Chondrocyte (in vitro differentiated cells): ENCODE measurements around the gene GMCL2. TPM values are rescaled to one million over a fixed set of nuclear protein-coding genes. Genes with fewer than 3 reads are reported as not detected.

Experiments used
- DNase-seq: peaks from one replicate; pipeline ENCODE4 v3.0.0; 2021; ENCODE audit warnings: mixed read lengths, low spot score
- H3K27ac Mint-ChIP-seq: one replicate; pipeline ENCODE4 v1.8.0; 2021; ENCODE audit warnings: mild to moderate bottlenecking, moderate library complexity, mixed read lengths; ENCODE audit not compliant: unreplicated experiment
- H3K27me3 Mint-ChIP-seq: 2 replicates; pipeline ENCODE4 v1.8.0; 2021; ENCODE audit warnings: low read depth, mixed read lengths
- H3K36me3 Mint-ChIP-seq: 2 replicates; pipeline ENCODE4 v1.8.0; 2021; ENCODE audit warnings: low read depth, mixed read lengths
- H3K4me1 Mint-ChIP-seq: 2 replicates; pipeline ENCODE4 v1.8.0; 2021; ENCODE audit warnings: low read depth, mild to moderate bottlenecking, mixed read lengths
- H3K4me3 Mint-ChIP-seq: one replicate; pipeline ENCODE4 v1.8.0; 2021; ENCODE audit warnings: mild to moderate bottlenecking, moderate library complexity, mixed read lengths; ENCODE audit not compliant: unreplicated experiment
- H3K9me3 Mint-ChIP-seq: 2 replicates; pipeline ENCODE4 v1.8.0; 2021; ENCODE audit warnings: low read depth, mixed read lengths
- long read RNA-seq: library from polyadenylated mRNA; stranded (forward); transcript quantifications from one replicate; pipeline ENCODE4 v2.0.0, GENCODE V29; 2021
- total RNA-seq: library from RNA; stranded (reverse); gene quantifications from 3 replicates; pipeline ENCODE4 v1.2.1, GENCODE V29; 2021
- TF ChIP-seq, protein P1 (sequence below): fragments of 200-600 bp; sonication (generic); IDR thresholded peaks from 2 replicates; pipeline ENCODE4 v1.5.0; 2021; ENCODE audit warnings: antibody characterized with exemption, mild to moderate bottlenecking, moderate library complexity

The GMCL2 gene
- not detected in 3 replicates for total RNA-seq
- long read RNA-seq = 0 reads

DNA sequence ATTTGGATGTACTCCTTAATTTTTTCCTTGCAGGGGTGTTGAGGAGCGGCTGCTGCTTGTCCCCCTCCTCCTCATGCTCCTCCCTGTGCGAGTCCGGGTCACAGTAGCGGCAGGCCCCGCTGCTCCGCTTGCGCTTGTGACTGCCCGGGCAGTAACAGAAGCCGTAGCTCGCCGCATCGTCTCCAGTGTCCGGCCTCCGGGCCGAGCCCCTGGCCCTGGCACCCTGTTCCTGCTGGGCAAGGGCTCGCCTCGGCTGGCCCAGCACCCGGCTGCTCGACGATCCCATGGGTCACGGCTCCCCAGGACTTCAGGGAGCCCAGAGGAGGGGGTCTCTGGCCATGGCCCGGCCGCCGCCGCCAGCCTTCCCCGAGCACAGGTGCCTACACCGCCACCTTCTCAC lies at the start of gene GMCL2:
TSS of gene GMCL2 (minus strand) at position 358 of the 400 bp plus-strand sequence. CDS start at position 286, 72 bp downstream.
- H3K36me3 Mint-ChIP-seq = no peaks in the 10 kb centered on the region
- TF ChIP-seq, protein P1, sequence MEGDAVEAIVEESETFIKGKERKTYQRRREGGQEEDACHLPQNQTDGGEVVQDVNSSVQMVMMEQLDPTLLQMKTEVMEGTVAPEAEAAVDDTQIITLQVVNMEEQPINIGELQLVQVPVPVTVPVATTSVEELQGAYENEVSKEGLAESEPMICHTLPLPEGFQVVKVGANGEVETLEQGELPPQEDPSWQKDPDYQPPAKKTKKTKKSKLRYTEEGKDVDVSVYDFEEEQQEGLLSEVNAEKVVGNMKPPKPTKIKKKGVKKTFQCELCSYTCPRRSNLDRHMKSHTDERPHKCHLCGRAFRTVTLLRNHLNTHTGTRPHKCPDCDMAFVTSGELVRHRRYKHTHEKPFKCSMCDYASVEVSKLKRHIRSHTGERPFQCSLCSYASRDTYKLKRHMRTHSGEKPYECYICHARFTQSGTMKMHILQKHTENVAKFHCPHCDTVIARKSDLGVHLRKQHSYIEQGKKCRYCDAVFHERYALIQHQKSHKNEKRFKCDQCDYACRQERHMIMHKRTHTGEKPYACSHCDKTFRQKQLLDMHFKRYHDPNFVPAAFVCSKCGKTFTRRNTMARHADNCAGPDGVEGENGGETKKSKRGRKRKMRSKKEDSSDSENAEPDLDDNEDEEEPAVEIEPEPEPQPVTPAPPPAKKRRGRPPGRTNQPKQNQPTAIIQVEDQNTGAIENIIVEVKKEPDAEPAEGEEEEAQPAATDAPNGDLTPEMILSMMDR = no peak
- no peak within 1 kb of the TSS for H3K27ac Mint-ChIP-seq
- H3K4me1 Mint-ChIP-seq = no peaks in the 10 kb centered on the region
- DNase-seq = no peak
- peaks cover 2% of the 10 kb centered on the region for H3K27me3 Mint-ChIP-seq
- no peak within 1 kb of the TSS for H3K4me3 Mint-ChIP-seq
- H3K9me3 Mint-ChIP-seq = no peaks in the 10 kb centered on the region

DNA sequence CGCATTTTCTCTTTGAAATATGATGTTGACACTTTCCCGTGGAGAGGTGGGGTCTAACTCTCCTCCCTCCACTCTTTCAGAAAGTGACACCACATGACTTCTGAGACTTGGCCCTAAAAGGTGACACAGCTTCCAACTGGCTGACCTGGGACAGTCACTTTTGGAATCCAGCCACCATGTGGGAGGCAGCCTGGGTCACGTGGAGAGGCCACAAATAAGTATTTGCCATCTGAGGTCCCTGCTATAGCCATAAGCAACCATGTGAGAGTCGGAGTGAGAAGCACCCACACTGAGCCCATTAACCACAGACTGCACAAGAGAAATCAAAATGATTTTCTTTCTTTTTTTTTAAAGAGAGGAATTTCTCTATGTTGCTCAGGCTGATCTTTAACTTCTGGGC lies 49.5 kb upstream of the GMCL2 start:
- no peak overlapping the region for H3K27ac Mint-ChIP-seq
- TF ChIP-seq, protein P1 = no peak
- H3K36me3 Mint-ChIP-seq = no peaks in the 10 kb centered on the region
- DNase-seq = peak; percentile 15
- H3K4me3 Mint-ChIP-seq = no peak overlapping the region
- no peaks in the 10 kb centered on the region for H3K9me3 Mint-ChIP-seq
- peaks cover 8% of the 10 kb centered on the region for H3K4me1 Mint-ChIP-seq
- no peaks in the 10 kb centered on the region for H3K27me3 Mint-ChIP-seq

DNA sequence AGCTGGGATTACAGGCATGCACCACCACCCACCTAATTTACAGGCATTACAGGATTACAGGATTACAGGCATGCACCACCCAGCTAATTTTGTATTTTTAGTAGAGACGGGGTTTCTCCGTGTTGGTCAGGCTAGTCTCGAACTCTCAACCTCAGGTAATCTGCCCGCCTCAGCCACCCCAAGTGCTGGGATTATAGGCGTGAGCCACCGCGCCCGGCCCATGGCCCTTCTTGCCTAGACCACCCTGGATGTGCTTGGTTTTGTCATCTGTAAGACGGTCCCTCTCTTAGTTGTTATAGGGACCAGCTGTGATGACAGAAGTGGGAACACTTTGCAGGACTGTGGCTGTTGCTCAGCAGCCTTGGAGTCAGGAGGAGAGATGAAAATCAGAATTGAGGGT lies 49.0 kb upstream of the GMCL2 start:
- Mint-ChIP-seq H3K36me3 (peaks cover 1% of the 10 kb centered on the region), H3K9me3 (no peaks in the 10 kb centered on the region), H3K27me3 (no peaks in the 10 kb centered on the region), H3K4me1 (peaks cover 13% of the 10 kb centered on the region), H3K27ac (no peak overlapping the region), H3K4me3 (no peak overlapping the region)
- DNase-seq = peak; percentile 52
- TF ChIP-seq, protein P1 = no peak

DNA sequence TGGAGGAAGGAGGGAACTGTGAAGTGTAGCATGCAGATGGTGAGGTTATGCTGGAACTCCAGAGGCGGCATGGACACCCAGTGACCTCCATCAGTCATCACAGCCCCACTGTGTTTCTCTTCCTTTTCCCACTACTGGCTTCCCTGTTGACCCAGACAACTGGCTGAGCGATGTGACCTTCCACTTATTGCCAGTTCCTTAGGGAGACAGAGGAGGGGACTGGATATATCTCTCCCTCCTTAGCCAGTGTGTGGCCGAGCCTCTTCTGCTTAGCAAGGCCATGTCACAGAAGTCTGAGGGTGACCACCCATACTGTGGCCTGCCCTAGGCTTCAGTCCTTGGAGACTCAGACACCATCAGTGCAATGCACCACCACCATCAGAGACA lies 48.4 kb upstream of the GMCL2 start:
- H3K4me3 Mint-ChIP-seq = no peak overlapping the region
- H3K27me3 Mint-ChIP-seq = no peaks in the 10 kb centered on the region
- peaks cover 4% of the 10 kb centered on the region for H3K36me3 Mint-ChIP-seq
- no peaks in the 10 kb centered on the region for H3K9me3 Mint-ChIP-seq
- H3K27ac Mint-ChIP-seq = no peak overlapping the region
- TF ChIP-seq, protein P1 = no peak
- DNase-seq = peak; percentile 41
- peaks cover 19% of the 10 kb centered on the region for H3K4me1 Mint-ChIP-seq

DNA sequence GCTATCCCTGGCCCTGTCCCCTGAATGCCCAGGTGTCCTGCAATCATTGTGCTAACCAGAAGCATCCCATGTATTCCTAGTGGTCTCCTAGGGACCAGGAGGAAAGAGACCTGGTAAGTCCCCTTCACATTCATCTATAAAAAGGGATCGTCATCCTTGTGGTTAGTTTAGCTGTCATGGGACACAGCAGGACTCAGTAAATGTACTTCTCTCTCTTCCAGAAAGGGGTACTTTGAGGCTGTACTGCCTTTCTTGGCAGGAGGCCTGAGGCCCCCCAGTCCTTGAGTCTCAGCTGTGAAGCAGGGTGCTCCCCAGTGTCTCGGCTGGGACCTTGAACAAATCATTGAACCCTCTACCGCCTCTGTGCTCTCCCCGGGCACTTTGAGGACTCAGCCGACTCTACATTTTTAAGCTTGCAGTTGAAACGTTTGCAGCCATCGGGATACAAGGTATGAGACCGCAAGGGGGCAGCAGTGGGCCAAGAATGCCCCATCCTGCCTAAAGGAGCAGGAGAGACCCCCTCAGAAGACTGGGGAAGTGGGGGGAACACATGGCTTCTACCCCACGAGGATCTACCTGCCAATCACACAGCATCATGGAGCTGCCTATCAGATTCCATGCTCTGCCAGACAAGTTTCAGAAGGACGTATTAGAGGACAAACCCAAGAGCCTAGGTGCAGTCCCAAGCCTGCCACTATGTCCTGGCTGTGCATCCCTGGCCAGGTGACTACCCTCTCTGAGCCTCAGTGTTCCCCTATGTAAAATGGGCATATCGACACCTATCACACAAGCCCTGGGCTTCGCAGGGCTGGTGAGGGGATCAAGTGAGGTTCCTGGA lies 47.8 kb upstream of the GMCL2 start:
- Mint-ChIP-seq H3K27me3 (no peaks in the 10 kb centered on the region), H3K9me3 (no peaks in the 10 kb centered on the region), H3K27ac (peak overlapping the region; percentile 1), H3K36me3 (peaks cover 4% of the 10 kb centered on the region), H3K4me1 (peaks cover 24% of the 10 kb centered on the region), H3K4me3 (no peak overlapping the region)
- DNase-seq = peak; percentile 81
- TF ChIP-seq, protein P1 = peak; percentile 86
